Measurements from ENCODE around the gene ITGAV.

ITGAV gene

GRCh38 chr2:186589612-186590349 is at the start of gene ITGAV:
ITGAV (plus strand) TSS chr2:186590056; CDS start chr2:186590339, 283 bp downstream.
- peaks cover 18% of the 10 kb centered on the region for H3K4me1 ChIP-seq (ENCODE audit: insufficient read depth, low read length)
- H3K4me3 ChIP-seq (ENCODE audit: low read depth in 1 of 2, low read length in 2 of 2): peak within 1 kb of the TSS; percentile 94 to 96
- peak within 1 kb of the TSS; percentile 62 for H3K27ac ChIP-seq (ENCODE audit: low read depth, low read length)

GRCh38 chr2:186540941-186541340 is 48.9 kb upstream of the ITGAV start:
- Histone ChIP-seq H3K27ac (ENCODE audit: low read depth, low read length) (no peak overlapping the region), H3K4me3 (ENCODE audit: low read depth in 1 of 2, low read length in 2 of 2) (no peak overlapping the region), H3K4me1 (ENCODE audit: insufficient read depth, low read length) (peaks cover 14% of the 10 kb centered on the region)

More at GRCh38 chr2:186589612-186590349, at the start of gene ITGAV:
- Histone ChIP-seq H3K9ac (ENCODE audit: low read length) (peak within 1 kb of the TSS; percentile 70), H3K36me3 (ENCODE audit: insufficient read depth, low read length) (no peaks in the 10 kb centered on the region), H3K27me3 (ENCODE audit: control insufficient read depth in 1 of 2, insufficient read depth in 2 of 2, low read length in 2 of 2) (no peaks in the 10 kb centered on the region), H3K9me3 (ENCODE audit: low read length) (no peaks in the 10 kb centered on the region)

GRCh38 chr2:186542002-186542401 is 47.9 kb upstream of the ITGAV start:
- Histone ChIP-seq H3K9ac (ENCODE audit: low read length) (no peak overlapping the region), H3K9me3 (ENCODE audit: low read length) (no peaks in the 10 kb centered on the region), H3K27ac (ENCODE audit: low read depth, low read length) (no peak overlapping the region), H3K27me3 (ENCODE audit: control insufficient read depth in 1 of 2, insufficient read depth in 2 of 2, low read length in 2 of 2) (no peaks in the 10 kb centered on the region), H3K36me3 (ENCODE audit: insufficient read depth, low read length) (no peaks in the 10 kb centered on the region), H3K4me1 (ENCODE audit: insufficient read depth, low read length) (peaks cover 14% of the 10 kb centered on the region), H3K4me3 (ENCODE audit: low read depth in 1 of 2, low read length in 2 of 2) (no peak overlapping the region)

More at GRCh38 chr2:186540941-186541340, 48.9 kb upstream of the ITGAV start:
- Histone ChIP-seq H3K9ac (ENCODE audit: low read length) (no peak overlapping the region), H3K9me3 (ENCODE audit: low read length) (no peaks in the 10 kb centered on the region), H3K27me3 (ENCODE audit: control insufficient read depth in 1 of 2, insufficient read depth in 2 of 2, low read length in 2 of 2) (no peaks in the 10 kb centered on the region), H3K36me3 (ENCODE audit: insufficient read depth, low read length) (no peaks in the 10 kb centered on the region)

GRCh38 chr2:186543561-186544131 is 46.2 kb upstream of the ITGAV start:
- no peak overlapping the region for H3K9ac ChIP-seq (ENCODE audit: low read length)
- H3K9me3 ChIP-seq (ENCODE audit: low read length): no peaks in the 10 kb centered on the region
- peaks cover 14% of the 10 kb centered on the region for H3K4me1 ChIP-seq (ENCODE audit: insufficient read depth, low read length)
- H3K36me3 ChIP-seq (ENCODE audit: insufficient read depth, low read length): no peaks in the 10 kb centered on the region
- H3K27me3 ChIP-seq (ENCODE audit: control insufficient read depth in 1 of 2, insufficient read depth in 2 of 2, low read length in 2 of 2): no peaks in the 10 kb centered on the region
- no peak overlapping the region for H3K27ac ChIP-seq (ENCODE audit: low read depth, low read length)
- no peak overlapping the region for H3K4me3 ChIP-seq (ENCODE audit: low read depth in 1 of 2, low read length in 2 of 2)

GRCh38 chr2:186544255-186544675 is 45.6 kb upstream of the ITGAV start:
- Histone ChIP-seq H3K27ac (ENCODE audit: low read depth, low read length) (no peak overlapping the region), H3K9me3 (ENCODE audit: low read length) (no peaks in the 10 kb centered on the region), H3K27me3 (ENCODE audit: control insufficient read depth in 1 of 2, insufficient read depth in 2 of 2, low read length in 2 of 2) (no peaks in the 10 kb centered on the region), H3K4me3 (ENCODE audit: low read depth in 1 of 2, low read length in 2 of 2) (no peak overlapping the region), H3K4me1 (ENCODE audit: insufficient read depth, low read length) (peaks cover 14% of the 10 kb centered on the region), H3K36me3 (ENCODE audit: insufficient read depth, low read length) (no peaks in the 10 kb centered on the region), H3K9ac (ENCODE audit: low read length) (no peak overlapping the region)

- Histone ChIP-seq H3K4me3 (ENCODE audit: low read depth in 1 of 2, low read length in 2 of 2) (no peak overlapping the region), H3K4me1 (ENCODE audit: insufficient read depth, low read length) (peaks cover 14% of the 10 kb centered on the region), H3K9ac (ENCODE audit: low read length) (no peak overlapping the region), H3K9me3 (ENCODE audit: low read length) (no peaks in the 10 kb centered on the region), H3K27ac (ENCODE audit: low read depth, low read length) (no peak overlapping the region), H3K36me3 (ENCODE audit: insufficient read depth, low read length) (no peaks in the 10 kb centered on the region), H3K27me3 (ENCODE audit: control insufficient read depth in 1 of 2, insufficient read depth in 2 of 2, low read length in 2 of 2) (no peaks in the 10 kb centered on the region)
Measured at GRCh38 chr2:186546846-186547245, 43.0 kb upstream of the ITGAV start.

- no peaks in the 10 kb centered on the region for H3K4me1 ChIP-seq (ENCODE audit: insufficient read depth, low read length)
- H3K27ac ChIP-seq (ENCODE audit: low read depth, low read length): no peak overlapping the region
- no peak overlapping the region for H3K4me3 ChIP-seq (ENCODE audit: low read depth in 1 of 2, low read length in 2 of 2)
- no peaks in the 10 kb centered on the region for H3K27me3 ChIP-seq (ENCODE audit: control insufficient read depth in 1 of 2, insufficient read depth in 2 of 2, low read length in 2 of 2)
- H3K9me3 ChIP-seq (ENCODE audit: low read length): no peaks in the 10 kb centered on the region
- no peak overlapping the region for H3K9ac ChIP-seq (ENCODE audit: low read length)
- no peaks in the 10 kb centered on the region for H3K36me3 ChIP-seq (ENCODE audit: insufficient read depth, low read length)
Measured at GRCh38 chr2:186551323-186552050, 38.4 kb upstream of the ITGAV start.

GRCh38 chr2:186554429-186554828 is 35.4 kb upstream of the ITGAV start:
- H3K4me1 ChIP-seq (ENCODE audit: insufficient read depth, low read length): no peaks in the 10 kb centered on the region

GRCh38 chr2:186554850-186555671 is 34.8 kb upstream of the ITGAV start:
- no peak overlapping the region for H3K9ac ChIP-seq (ENCODE audit: low read length)
- no peaks in the 10 kb centered on the region for H3K4me1 ChIP-seq (ENCODE audit: insufficient read depth, low read length)
- no peaks in the 10 kb centered on the region for H3K27me3 ChIP-seq (ENCODE audit: control insufficient read depth in 1 of 2, insufficient read depth in 2 of 2, low read length in 2 of 2)
- no peaks in the 10 kb centered on the region for H3K36me3 ChIP-seq (ENCODE audit: insufficient read depth, low read length)
- no peaks in the 10 kb centered on the region for H3K9me3 ChIP-seq (ENCODE audit: low read length)
- no peak overlapping the region for H3K27ac ChIP-seq (ENCODE audit: low read depth, low read length)
- no peak overlapping the region for H3K4me3 ChIP-seq (ENCODE audit: low read depth in 1 of 2, low read length in 2 of 2)

More at GRCh38 chr2:186554429-186554828, 35.4 kb upstream of the ITGAV start:
- Histone ChIP-seq H3K27me3 (ENCODE audit: control insufficient read depth in 1 of 2, insufficient read depth in 2 of 2, low read length in 2 of 2) (no peaks in the 10 kb centered on the region), H3K4me3 (ENCODE audit: low read depth in 1 of 2, low read length in 2 of 2) (no peak overlapping the region), H3K36me3 (ENCODE audit: insufficient read depth, low read length) (no peaks in the 10 kb centered on the region), H3K9me3 (ENCODE audit: low read length) (no peaks in the 10 kb centered on the region), H3K9ac (ENCODE audit: low read length) (no peak overlapping the region), H3K27ac (ENCODE audit: low read depth, low read length) (no peak overlapping the region)

GRCh38 chr2:186558512-186559276 is 31.2 kb upstream of the ITGAV start:
- H3K4me3 ChIP-seq (ENCODE audit: low read depth in 1 of 2, low read length in 2 of 2): no peak overlapping the region
- no peaks in the 10 kb centered on the region for H3K36me3 ChIP-seq (ENCODE audit: insufficient read depth, low read length)
- no peaks in the 10 kb centered on the region for H3K9me3 ChIP-seq (ENCODE audit: low read length)
- no peak overlapping the region for H3K27ac ChIP-seq (ENCODE audit: low read depth, low read length)
- no peak overlapping the region for H3K9ac ChIP-seq (ENCODE audit: low read length)
- no peaks in the 10 kb centered on the region for H3K4me1 ChIP-seq (ENCODE audit: insufficient read depth, low read length)
- no peaks in the 10 kb centered on the region for H3K27me3 ChIP-seq (ENCODE audit: control insufficient read depth in 1 of 2, insufficient read depth in 2 of 2, low read length in 2 of 2)
